ENCODE measurements around the gene SHC3. TPM values are rescaled to one million over a fixed set of nuclear protein-coding genes. Genes with fewer than 3 reads are reported as not detected.

Gene SHC3
- total RNA-seq, 1 experiment from 2014 or later, result 0.27 TPM

DNA sequence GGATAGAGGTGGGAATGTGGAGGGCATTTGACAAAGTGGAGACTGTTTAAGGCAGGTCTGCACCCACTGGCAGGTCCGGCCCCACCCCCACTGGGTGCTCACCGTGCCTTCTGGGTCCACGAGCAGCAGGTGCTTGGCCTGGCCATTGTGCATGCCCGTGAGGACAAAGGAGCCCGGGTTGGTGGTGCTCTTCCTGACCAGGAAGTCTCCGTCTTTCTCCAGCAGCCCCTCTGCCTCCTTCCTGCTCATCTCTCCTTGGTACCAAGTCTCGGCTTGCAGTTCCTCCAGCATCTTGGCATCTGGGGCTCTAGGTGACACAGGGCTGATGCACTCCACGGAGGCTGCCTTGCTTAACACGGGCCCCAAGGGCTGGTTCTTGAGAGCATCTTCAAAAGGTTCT lies 140.7 kb downstream of the SHC3 start:
- no peak for ATAC-seq
- Histone ChIP-seq H3K4me2 (ENCODE audit: low read length) (no peak overlapping the region), H3K27ac (ENCODE audit: low read depth, low read length) (no peak overlapping the region), H3K79me2 (ENCODE audit: insufficient read depth, low read length) (no peaks in the 10 kb centered on the region), H3K4me3 (replicated peaks in 1 of 2; ENCODE audit: low read depth in 1 of 2, low read length in 2 of 2) (no peak overlapping the region), H3K27me3 (ENCODE audit: insufficient read depth, low read length) (no peaks in the 10 kb centered on the region; the same call in 1 of the 2 replicates), H4K20me1 (ENCODE audit: insufficient read depth) (no peaks in the 10 kb centered on the region), H3K9me2 (ENCODE audit: insufficient read depth) (no peaks in the 10 kb centered on the region), H3K9me3 (ENCODE audit: control insufficient read depth in 1 of 2, insufficient read depth in 1 of 2, low read depth in 1 of 2, low read length in 2 of 2) (no peaks in the 10 kb centered on the region), H3K36me3 (ENCODE audit: control insufficient read depth in 1 of 2, insufficient read depth in 2 of 2, low read length in 2 of 2) (no peaks in the 10 kb centered on the region), H3K9ac (ENCODE audit: low read length) (no peak overlapping the region), H3K4me1 (ENCODE audit: control insufficient read depth in 1 of 2, insufficient read depth in 2 of 2, low read length in 2 of 2) (no peaks in the 10 kb centered on the region), H2AFZ (ENCODE audit: low read depth, low read length, poor library complexity, severe bottlenecking) (no peak overlapping the region)
- DNase-seq (ENCODE audit: low read depth, low spot score), result no peak
- intact Hi-C loops (cut with micrococcal nuclease), result loop anchor here (10.0 kb wide), 1 partner anchor 237 kb away; no protein-coding TSS in a partner anchor
- ChIA-PET CTCF (no interaction called here), RAD21 (ENCODE audit: low non-redundant PET in 1 of 2, low total read pairs in 2 of 2, uncharacterized antibody in 2 of 2, unreplicated experiment in 2 of 2) (no interaction called here), POLR2A (no interaction called here)
- no TSS peak for BruUV-seq (replicated peaks)
- TF ChIP-seq ELF1 (IDR thresholded peaks at IDR 0.05; ENCODE audit: borderline replicate concordance, low read depth) (no peak), MAX (IDR thresholded peaks at IDR 0.05) (no peak), FOSL1 (IDR thresholded peaks at IDR 0.05; ENCODE audit: low read depth) (no peak), CEBPB (IDR thresholded peaks at IDR 0.05; ENCODE audit: low read depth) (no peak), JUND (IDR thresholded peaks at IDR 0.05) (no peak), SRF (IDR thresholded peaks at IDR 0.05; ENCODE audit: low read depth) (no peak), EZH2phosphoT487 (IDR thresholded peaks at IDR 0.05; ENCODE audit: borderline replicate concordance) (no peak), CBX3 (IDR thresholded peaks at IDR 0.05; ENCODE audit: low read depth) (no peak), ZBTB33 (IDR thresholded peaks at IDR 0.05; ENCODE audit: extremely low read depth, insufficient replicate concordance, low read length) (no peak), SP1 (IDR thresholded peaks at IDR 0.05; ENCODE audit: low read depth) (no peak), POLR2A (IDR thresholded peaks at IDR 0.05; ENCODE audit: borderline replicate concordance, extremely low read depth, insufficient read depth, insufficient read length) (no peak), REST (IDR thresholded peaks at IDR 0.05; ENCODE audit: low read depth) (no peak), CTCF (IDR thresholded peaks at IDR 0.05 in 2 of 3, conservative IDR thresholded peaks at IDR 0.05 in 1 of 3; ENCODE audit: borderline replicate concordance in 1 of 3, insufficient read depth in 1 of 3, low read depth in 2 of 3, low read length in 2 of 3) (no peak)

Data from HCT116 (cell line).